B cell (primary cell): ENCODE results near the gene FRMPD3. TPM values are rescaled to one million over a fixed set of nuclear protein-coding genes. Genes with fewer than 3 reads are reported as not detected.

Source experiments
- ATAC-seq: fragments of 200-7000 bp; cut with Tn5 transposase; one replicate; pipeline ENCODE4 v1.10.0; 2021; ENCODE audit warnings: low read depth, mild to moderate bottlenecking, moderate number of reproducible peaks, moderate library complexity
- CTCF ChIA-PET: fragments of 350-600 bp; sonication (Branson Sonifier 250); formaldehyde crosslinking; loops from one replicate; lab custom pipeline; 2021; ENCODE audit warnings: antibody characterized with exemption, inconsistent platforms; lab: Charles Lee
- POLR2A ChIA-PET: fragments of 350-600 bp; sonication (Branson Sonifier 250); formaldehyde crosslinking; loops from one replicate; lab custom pipeline; 2021; ENCODE audit warnings: antibody characterized with exemption; lab: Charles Lee
- DNase-seq: peaks from one replicate; pipeline ENCODE4 v3.0.0; 2013
- H2AFZ ChIP-seq: 2 replicates; pipeline ENCODE4 v1.6.1; 2012; ENCODE audit warnings: mild to moderate bottlenecking, low read depth, low read length; ENCODE audit not compliant: insufficient read depth, poor library complexity, severe bottlenecking
- H3K27ac ChIP-seq, 2 donors: 1 replicate in 1 of 2; 2 replicates in 1 of 2; pipeline ENCODE4 v1.5.1; 2012 to 2013; ENCODE audit warnings: low read length in 2 of 2, mild to moderate bottlenecking in 2 of 2, moderate library complexity in 1 of 2
- H3K27me3 ChIP-seq, 4 experiments: fragments of 200-600 bp in 1 of 4; sonication (generic) in 1 of 4; replicated peaks in 1 of 4; 1 replicate in 2 of 4; 2 replicates in 2 of 4; pipeline versions ENCODE4 v1.6.1 to v1.7.0; 2013 to 2016; ENCODE audit warnings: low read length in 3 of 4, mild to moderate bottlenecking in 2 of 4, mixed read lengths in 1 of 4, moderate library complexity in 1 of 4; ENCODE audit not compliant: insufficient read depth in 4 of 4, control insufficient read depth in 3 of 4; ENCODE audit errors: control extremely low read depth in 1 of 4
- H3K36me3 ChIP-seq, 2 experiments: replicated peaks in 1 of 2; 1 replicate in 1 of 2; 2 replicates in 1 of 2; pipeline versions ENCODE4 v1.6.1 to v1.7.1; 2013; ENCODE audit warnings: low read length in 1 of 2; ENCODE audit not compliant: insufficient read depth in 2 of 2, control insufficient read depth in 1 of 2; ENCODE audit errors: control extremely low read depth in 1 of 2, extremely low read depth in 1 of 2
- H3K4me1 ChIP-seq, 2 donors: fragments of 200-600 bp in 1 of 2; sonication (generic) in 1 of 2; 1 replicate in 1 of 2; 2 replicates in 1 of 2; pipeline versions ENCODE4 v1.5.1 to v1.6.1; 2013 to 2017; ENCODE audit warnings: low read length in 2 of 2; ENCODE audit not compliant: control insufficient read depth in 2 of 2, insufficient read depth in 2 of 2
- H3K4me2 ChIP-seq: replicated peaks from 2 replicates; pipeline ENCODE3; 2012; ENCODE audit warnings: mild to moderate bottlenecking, low read depth, low read length; ENCODE audit not compliant: poor library complexity, severe bottlenecking
- H3K4me3 ChIP-seq, 5 experiments: fragments of 200-600 bp in 1 of 5; sonication (generic) in 1 of 5; 1 replicate in 3 of 5; 2 replicates in 2 of 5; pipeline versions ENCODE4 v1.5.1 to v1.7.0; 2011 to 2016; ENCODE audit warnings: low read length in 4 of 5, mild to moderate bottlenecking in 4 of 5, low read depth in 2 of 5, control low read depth in 1 of 5, moderate library complexity in 1 of 5; ENCODE audit not compliant: insufficient read depth in 1 of 5; ENCODE audit errors: control extremely low read depth in 1 of 5, extremely low read depth in 1 of 5
- H3K79me2 ChIP-seq: fragments of 200-600 bp; sonication (generic); one replicate; pipeline ENCODE4 v1.6.0; 2016; ENCODE audit warnings: low read length; ENCODE audit not compliant: control insufficient read depth, insufficient read depth
- H3K9ac ChIP-seq: fragments of 200-600 bp; sonication (generic); 2 replicates; pipeline ENCODE4 v1.6.1; 2017; ENCODE audit warnings: mild to moderate bottlenecking, low read length, moderate library complexity
- H3K9me3 ChIP-seq, 3 donors: one replicate each; pipeline versions ENCODE4 v1.6.1 to v1.7.1; 2013; ENCODE audit warnings: low read length in 2 of 3; ENCODE audit not compliant: control insufficient read depth in 2 of 3, insufficient read depth in 1 of 3; ENCODE audit errors: control extremely low read depth in 1 of 3
- H4K20me1 ChIP-seq: 2 replicates; pipeline ENCODE4 v1.6.0; 2012; ENCODE audit warnings: mild to moderate bottlenecking, low read length; ENCODE audit not compliant: insufficient read depth, control insufficient read depth, poor library complexity, severe bottlenecking
- H3K27ac Mint-ChIP-seq: one replicate; pipeline ENCODE4 v1.8.0; 2021; ENCODE audit warnings: mixed read lengths
- H3K27me3 Mint-ChIP-seq: one replicate; pipeline ENCODE4 v1.8.0; 2021; ENCODE audit warnings: mixed read lengths
- H3K4me1 Mint-ChIP-seq: one replicate; pipeline ENCODE4 v1.8.0; 2021; ENCODE audit warnings: mixed read lengths
- H3K4me3 Mint-ChIP-seq: one replicate; pipeline ENCODE4 v1.8.0; 2021; ENCODE audit warnings: mixed read lengths
- H3K9me3 Mint-ChIP-seq: one replicate; pipeline ENCODE4 v1.8.0; 2022; ENCODE audit warnings: mixed read lengths; ENCODE audit not compliant: insufficient read depth
- CTCF ChIP-seq: fragments of 200-600 bp; IDR thresholded peaks from one replicate; pipeline ENCODE4 v1.8.0; 2022; ENCODE audit warnings: antibody characterized with exemption, mild to moderate bottlenecking
- EZH2 ChIP-seq: IDR thresholded peaks from 2 replicates; pipeline ENCODE4 v1.6.1; 2012; ENCODE audit warnings: borderline replicate concordance, low read depth, mild to moderate bottlenecking, moderate library complexity, low read length; ENCODE audit not compliant: insufficient read depth, poor library complexity, severe bottlenecking
- WGBS: methylation state at CpG from one replicate; pipeline ENCODE4 v1.1.5; 2013; ENCODE audit warnings: missing lambda C conversion rate; ENCODE audit not compliant: insufficient coverage; 5-methylcytosine and 5-hydroxymethylcytosine counted together
- intact Hi-C: fragments of 100-400 bp; cut with micrococcal nuclease; formaldehyde crosslinking; loops from one replicate; pipeline ENCODE4 v1.10.0; 2022
- polyA plus RNA-seq: library from polyadenylated mRNA; depleted of rRNA; stranded (reverse); fragments of >200 nt; gene quantifications from 2 replicates; pipeline ENCODE4 v1.2.3, GENCODE V29; 2012
- total RNA-seq, 2 donors: library from RNA; stranded (reverse); fragments of 120-200 nt in 1 of 2; gene quantifications; 1 replicate in 1 of 2; 2 replicates in 1 of 2; pipeline versions ENCODE4 v1.2.3 to v1.2.4, GENCODE V29; 2013 to 2022

Gene FRMPD3
- total and polyA plus RNA-seq, 2 donors (not counting 1 experiment from before 2014, with no cell fraction given), result 1.1 to 2.2 TPM

- Histone ChIP-seq H2AFZ (no peak overlapping the region), H3K4me1 (no peaks in the 10 kb centered on the region), H3K4me3 (no peak overlapping the region), H3K27me3 (no peaks in the 10 kb centered on the region), H3K79me2 (no peaks in the 10 kb centered on the region), H3K27ac (no peak overlapping the region), H3K4me2 (no peak overlapping the region), H3K9ac (no peak overlapping the region), H3K9me3 (no peaks in the 10 kb centered on the region), H3K36me3 (no peaks in the 10 kb centered on the region), H4K20me1 (no peaks in the 10 kb centered on the region)
- H3K9me3 Mint-ChIP-seq, result no peaks in the 10 kb centered on the region
- ATAC-seq (no peak), DNase-seq (no peak)
- ChIA-PET CTCF (no interaction called here), POLR2A (no interaction called here)
- WGBS, result no CpG with 5 or more reads among the region's 3 CpGs
- H3K4me3 Mint-ChIP-seq, result no peak overlapping the region
- H3K27ac Mint-ChIP-seq, result no peak overlapping the region
- intact Hi-C loops, result no loop called here
- peaks cover 1% of the 10 kb centered on the region for H3K4me1 Mint-ChIP-seq
- no peak for TF ChIP-seq CTCF
- no peak for TF ChIP-seq EZH2
- H3K27me3 Mint-ChIP-seq, result no peaks in the 10 kb centered on the region
Measured at GRCh38 chrX:107482046-107482445, 32.6 kb downstream of the FRMPD3 start.

GRCh38 chrX:107484002-107484726 lies 34.7 kb downstream of the FRMPD3 start:
- intact Hi-C loops, result no loop called here
- Mint-ChIP-seq H3K9me3 (no peaks in the 10 kb centered on the region), H3K27me3 (no peaks in the 10 kb centered on the region), H3K4me1 (peaks cover 1% of the 10 kb centered on the region), H3K27ac (no peak overlapping the region), H3K4me3 (no peak overlapping the region)
- Histone ChIP-seq H3K9me3 (no peaks in the 10 kb centered on the region), H3K36me3 (no peaks in the 10 kb centered on the region), H2AFZ (no peak overlapping the region), H3K79me2 (no peaks in the 10 kb centered on the region), H3K4me2 (no peak overlapping the region), H3K4me3 (no peak overlapping the region), H4K20me1 (no peaks in the 10 kb centered on the region), H3K9ac (no peak overlapping the region), H3K27ac (no peak overlapping the region), H3K27me3 (no peaks in the 10 kb centered on the region), H3K4me1 (no peaks in the 10 kb centered on the region)
- TF ChIP-seq CTCF (no peak), EZH2 (no peak)
- ChIA-PET POLR2A (no interaction called here), CTCF (no interaction called here)
- ATAC-seq (no peak), DNase-seq (no peak)
- WGBS, result 0% methylated on average over 2 of the region's 8 CpGs
